ENCODE measurements around the gene RHOBTB3.

- TF ChIP-seq REST (IDR thresholded peaks at IDR 0.05) (no peak), CTCF (IDR thresholded peaks at IDR 0.05; ENCODE audit: low read depth, low read length, missing input control) (no peak), ZBTB33 (IDR thresholded peaks at IDR 0.05) (no peak), EGR1 (IDR thresholded peaks at IDR 0.05; ENCODE audit: low read depth in 2 of 2) (no peak), HNF4A (conservative IDR thresholded peaks at IDR 0.05) (no peak), SP1 (IDR thresholded peaks at IDR 0.05) (no peak), YY1 (IDR thresholded peaks at IDR 0.05) (no peak), GABPA (IDR thresholded peaks at IDR 0.05 in 1 of 2, conservative IDR thresholded peaks at IDR 0.05 in 1 of 2) (no peak), FOXA1 (IDR thresholded peaks at IDR 0.05) (no peak), JUND (IDR thresholded peaks at IDR 0.05) (no peak), ATF3 (IDR thresholded peaks at IDR 0.05) (no peak)
Measured at GRCh38 chr5:95699337-95699736, 31.8 kb upstream of the RHOBTB3 start.
